GM04503 (cell line): ENCODE measurements around the gene NKX6-2.
"Not testable (repeated sequence)": the region's sequence is repeated elsewhere in the genome, so short reads cannot be mapped to it uniquely, and the experiment has no call there.

Source experiments
- DNase-seq: peaks from one replicate; pipeline ENCODE4 v3.0.0-alpha.2; 2012; ENCODE audit warnings: low read depth

NKX6-2 gene

GRCh38 chr10:132812520-132812919 is 26.6 kb upstream of the NKX6-2 start:
- no peak for DNase-seq

- no peak for DNase-seq
Measured at GRCh38 chr10:132811891-132812481, 26.0 kb upstream of the NKX6-2 start.

GRCh38 chr10:132810807-132811700 is 25.1 kb upstream of the NKX6-2 start:
- no peak for DNase-seq

DNA sequence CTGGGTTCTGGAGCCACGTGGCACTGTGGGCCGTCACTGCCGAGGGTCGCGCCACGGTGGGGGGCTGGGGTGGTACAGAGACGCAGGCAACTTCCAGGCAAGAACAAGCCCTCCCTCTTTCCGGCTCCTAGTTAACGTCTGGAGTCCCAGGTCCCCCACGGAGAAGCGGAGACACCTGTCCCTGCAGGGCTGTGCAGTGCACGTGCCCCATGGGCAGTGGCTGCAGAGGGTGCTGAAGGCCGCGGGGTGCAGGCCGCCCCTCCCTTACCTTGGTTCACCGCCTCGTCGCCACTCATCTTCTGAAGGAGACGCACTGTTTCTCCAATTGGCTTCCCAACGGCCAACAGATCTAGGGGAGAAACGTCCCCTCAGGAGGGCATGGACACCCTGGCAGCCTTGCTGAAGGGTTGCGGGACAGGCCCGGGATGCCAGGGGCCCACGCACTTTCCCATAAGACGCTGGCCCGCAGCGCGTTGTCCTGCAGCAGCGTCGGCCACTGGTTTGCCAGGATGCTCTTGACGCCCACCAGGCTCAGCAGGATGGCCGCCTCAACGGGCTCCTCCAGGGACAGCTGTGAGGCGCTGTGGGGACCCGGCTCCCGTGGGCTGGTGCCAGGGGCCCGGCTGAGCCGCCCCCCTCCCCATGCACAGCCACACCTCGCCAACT is 24.3 kb upstream of the NKX6-2 start:
- DNase-seq, result no peak

- no peak for DNase-seq
Measured at GRCh38 chr10:132809232-132810140, 23.5 kb upstream of the NKX6-2 start.

DNA sequence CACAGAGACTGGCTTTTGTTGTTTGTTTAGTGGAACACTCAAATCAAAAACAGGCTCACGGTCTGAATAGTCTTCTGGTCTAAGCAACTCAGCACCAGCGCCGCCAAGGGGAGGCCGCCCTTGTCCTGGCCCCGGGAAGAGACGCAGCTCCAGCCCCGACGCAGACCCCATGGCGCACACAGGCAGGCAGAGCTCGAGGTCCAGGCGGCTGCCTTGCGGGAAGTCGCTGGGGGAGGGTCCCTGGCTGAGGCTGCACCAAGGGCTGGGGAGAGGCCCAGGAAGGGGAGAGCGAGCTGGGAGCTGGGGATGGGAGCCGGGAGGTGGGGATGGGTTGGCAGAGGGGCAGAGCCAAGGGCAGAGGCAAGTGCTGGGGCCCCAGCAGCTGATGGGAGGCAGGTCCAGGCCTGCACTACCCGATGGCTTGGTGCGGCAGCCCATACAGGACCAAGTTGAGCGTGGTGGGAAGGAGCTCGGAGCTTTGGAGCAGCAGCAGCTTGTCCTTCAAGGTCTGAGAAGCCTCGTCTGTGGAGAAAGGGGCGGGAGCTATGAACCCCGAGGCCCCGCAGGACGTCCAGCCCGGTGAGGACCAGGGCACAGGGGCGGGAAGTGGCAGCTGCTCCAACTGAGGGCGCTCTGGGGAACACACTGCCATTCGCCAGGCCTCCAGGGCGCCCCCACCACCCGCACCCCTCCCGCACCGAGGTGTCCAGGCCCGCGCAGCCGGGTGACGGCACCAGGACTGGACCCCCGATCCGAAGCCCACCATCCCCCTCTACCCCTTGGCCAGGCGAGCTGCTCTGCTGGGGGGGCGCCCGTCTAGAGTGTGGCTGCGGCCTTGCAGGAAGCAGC is 22.7 kb upstream of the NKX6-2 start:
- no peak for DNase-seq

DNA sequence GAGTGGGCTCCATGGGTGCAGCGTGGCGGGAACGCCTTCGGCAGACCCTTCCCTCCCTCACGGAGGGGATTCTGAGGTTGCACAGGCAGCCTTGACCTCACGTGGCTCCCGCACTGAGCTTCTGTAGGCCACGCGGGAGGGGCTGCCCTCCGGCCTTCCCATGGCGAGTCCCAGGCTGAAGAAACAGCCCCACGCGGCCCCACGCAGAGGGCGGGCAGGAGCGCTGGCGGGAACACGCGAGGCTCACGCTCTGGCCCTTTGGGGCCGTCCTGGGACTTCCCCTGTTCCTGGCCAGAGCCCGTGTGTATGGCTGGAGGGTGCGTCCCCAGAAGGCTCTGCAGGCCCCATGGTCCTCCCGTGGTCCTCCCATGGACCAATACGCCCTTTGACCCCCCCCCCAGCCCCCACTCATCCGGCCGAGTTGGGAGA is 21.7 kb upstream of the NKX6-2 start:
- DNase-seq, result no peak

DNA sequence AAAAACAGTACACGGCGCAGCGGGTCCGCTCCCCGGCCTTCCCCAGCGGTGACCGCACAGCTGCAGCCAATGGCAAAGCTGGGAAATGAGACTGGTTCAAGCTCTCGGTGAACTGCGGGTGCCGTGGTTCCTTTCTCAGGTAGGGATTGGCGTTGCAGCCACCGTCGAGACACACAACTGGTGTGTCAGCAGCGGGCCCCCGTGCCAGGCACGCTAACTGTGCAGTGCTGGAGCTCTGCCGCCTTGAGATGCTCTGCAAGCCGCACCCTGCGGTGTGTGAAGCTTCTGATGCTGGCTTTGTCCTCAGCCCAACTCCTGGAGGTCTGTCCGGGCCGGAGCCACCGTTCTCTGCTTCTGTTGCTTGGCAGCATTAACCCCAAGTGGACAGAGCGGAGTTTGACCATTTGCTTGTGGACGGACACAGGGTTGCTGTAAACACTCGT is 20.6 kb upstream of the NKX6-2 start:
- DNase-seq, result no peak

- no peak for DNase-seq
Measured at GRCh38 chr10:132806110-132806509, 20.2 kb upstream of the NKX6-2 start.

DNA sequence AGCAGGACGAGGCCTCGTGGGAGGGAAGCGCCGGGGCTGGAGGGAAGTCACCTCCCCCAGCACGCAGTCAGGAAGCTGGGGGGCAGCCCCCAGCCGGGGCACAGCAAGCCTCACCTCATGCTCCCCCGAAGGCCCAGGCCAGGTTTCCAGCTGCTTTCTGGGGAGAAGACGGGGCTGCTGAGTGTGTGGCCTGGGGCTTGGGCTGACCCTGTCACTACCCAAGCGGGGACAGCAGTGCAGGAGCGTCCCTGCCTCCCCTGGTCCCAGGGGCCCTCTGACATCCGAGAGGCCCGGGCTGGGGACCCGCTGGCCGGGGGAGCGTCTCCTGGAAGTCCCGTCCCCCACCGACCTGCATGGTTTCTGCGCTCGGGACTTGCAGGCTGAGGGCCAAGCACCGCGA is 19.7 kb upstream of the NKX6-2 start:
- no peak for DNase-seq

- no peak for DNase-seq
Measured at GRCh38 chr10:132804785-132805426, 19.0 kb upstream of the NKX6-2 start.

GRCh38 chr10:132804287-132804686 is 18.3 kb upstream of the NKX6-2 start:
- no peak for DNase-seq

- DNase-seq, result no peak
Measured at GRCh38 chr10:132803416-132804210, 17.7 kb upstream of the NKX6-2 start.

DNA sequence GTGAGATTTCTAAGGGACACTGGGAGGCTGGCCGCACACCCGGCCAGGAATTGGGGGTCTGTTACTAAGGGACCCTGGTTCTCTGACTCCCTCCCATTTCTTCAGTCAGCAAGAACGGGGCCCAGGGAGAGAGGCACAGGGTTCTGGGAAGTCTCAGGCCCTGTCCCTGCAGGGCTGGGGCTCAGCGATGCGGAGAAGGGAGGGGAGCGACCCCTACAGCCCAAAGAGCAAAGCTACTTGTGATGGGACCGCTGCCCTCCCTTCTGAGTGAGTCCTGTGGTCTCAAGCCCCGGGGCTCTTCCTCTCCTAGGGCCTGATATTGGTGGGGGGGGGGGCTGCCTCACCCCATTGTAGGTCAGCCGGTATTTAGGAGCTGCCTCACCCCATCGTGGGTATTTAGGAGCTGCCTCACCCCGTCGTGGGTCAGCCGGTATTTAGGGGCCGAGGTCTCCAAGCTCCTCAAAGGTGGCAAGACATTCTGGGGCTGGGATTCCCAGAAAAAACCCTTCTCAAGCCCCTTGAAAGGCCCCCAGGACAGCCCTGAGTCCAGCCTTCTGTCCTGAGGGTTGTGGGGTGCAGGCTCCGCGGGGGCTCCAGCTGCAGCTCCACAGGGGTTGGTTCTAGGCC is 16.9 kb upstream of the NKX6-2 start:
- no peak for DNase-seq

DNA sequence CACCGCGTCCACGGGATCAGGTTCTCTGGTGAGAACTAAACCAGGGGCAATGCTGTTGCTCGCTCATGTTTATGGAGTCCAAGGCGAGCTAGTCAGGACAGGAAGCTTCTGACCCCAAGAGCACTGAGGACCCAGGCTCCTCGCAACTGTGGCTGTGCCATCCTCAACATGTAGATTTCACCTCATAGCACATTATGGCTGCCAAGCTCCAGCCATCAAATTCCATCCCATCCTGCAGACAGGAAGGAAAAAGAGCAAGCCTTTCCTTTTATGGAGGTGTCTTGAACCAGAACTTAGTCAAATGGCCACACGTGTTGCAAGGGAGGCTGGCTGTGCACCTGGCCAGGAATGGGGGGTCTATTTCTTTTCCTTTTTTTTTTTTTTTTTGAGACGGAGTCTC is 16.1 kb upstream of the NKX6-2 start:
- no peak for DNase-seq

- DNase-seq, result no peak
Measured at GRCh38 chr10:132799865-132800264, 13.9 kb upstream of the NKX6-2 start.

DNA sequence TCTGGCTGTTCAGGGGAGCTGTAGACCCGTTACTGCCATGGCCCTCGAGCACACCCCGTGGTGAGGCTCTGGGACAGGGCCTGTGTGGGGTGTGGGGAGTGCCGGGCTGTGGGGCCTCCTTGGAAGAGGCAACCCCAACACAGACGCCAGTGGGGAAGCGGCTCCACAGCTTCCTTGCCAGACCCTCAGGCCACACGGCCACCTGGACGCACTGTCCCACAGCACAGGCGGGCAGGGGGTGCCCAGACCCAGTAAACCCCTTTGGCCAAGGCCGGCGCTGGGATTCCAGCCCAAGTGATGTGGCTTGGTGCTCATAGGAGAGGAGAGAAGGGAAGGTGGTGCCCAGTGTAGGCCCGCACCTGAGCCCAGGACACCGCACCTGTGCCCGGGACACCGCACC is 12.9 kb upstream of the NKX6-2 start:
- no peak for DNase-seq

- no peak for DNase-seq
Measured at GRCh38 chr10:132798403-132798802, 12.5 kb upstream of the NKX6-2 start.

GRCh38 chr10:132797986-132798385 is 12.0 kb upstream of the NKX6-2 start:
- DNase-seq, result not testable (repeated sequence)
